ENCODE measurements around the gene ABCG1.

Gene ABCG1

GRCh38 chr21:42272984-42273600 lies 54.2 kb downstream of the ABCG1 start:
- TF ChIP-seq CTCF (IDR thresholded peaks at IDR 0.05; ENCODE audit: extremely low read depth, insufficient read depth, missing control alignments) = no peak
- no peak for DNase-seq (ENCODE audit: low spot score)
- in situ Hi-C loops (cut with MboI; ENCODE audit: low pct_unique_long_range_greater_than_20kb, low sequenced_read_pairs, unreplicated experiment) = no loop called here

- DNase-seq (ENCODE audit: low spot score) = no peak
- in situ Hi-C loops (cut with MboI; ENCODE audit: low pct_unique_long_range_greater_than_20kb, low sequenced_read_pairs, unreplicated experiment) = no loop called here
- TF ChIP-seq CTCF (IDR thresholded peaks at IDR 0.05; ENCODE audit: extremely low read depth, insufficient read depth, missing control alignments) = no peak
These were observed 57.1 kb downstream of the ABCG1 start for GRCh38 chr21:42276076-42276475.

GRCh38 chr21:42276526-42277154 lies 57.7 kb downstream of the ABCG1 start:
- in situ Hi-C loops (cut with MboI; ENCODE audit: low pct_unique_long_range_greater_than_20kb, low sequenced_read_pairs, unreplicated experiment) = no loop called here
- TF ChIP-seq CTCF (IDR thresholded peaks at IDR 0.05; ENCODE audit: extremely low read depth, insufficient read depth, missing control alignments) = no peak
- no peak for DNase-seq (ENCODE audit: low spot score)

GRCh38 chr21:42277593-42277992 lies 58.7 kb downstream of the ABCG1 start:
- in situ Hi-C loops (cut with MboI; ENCODE audit: low pct_unique_long_range_greater_than_20kb, low sequenced_read_pairs, unreplicated experiment) = no loop called here
- no peak for DNase-seq (ENCODE audit: low spot score)
- no peak for TF ChIP-seq CTCF (IDR thresholded peaks at IDR 0.05; ENCODE audit: extremely low read depth, insufficient read depth, missing control alignments)

- in situ Hi-C loops (cut with MboI; ENCODE audit: low pct_unique_long_range_greater_than_20kb, low sequenced_read_pairs, unreplicated experiment) = no loop called here
- TF ChIP-seq CTCF (IDR thresholded peaks at IDR 0.05; ENCODE audit: extremely low read depth, insufficient read depth, missing control alignments) = no peak
These were observed 59.7 kb downstream of the ABCG1 start for GRCh38 chr21:42278451-42279149.

GRCh38 chr21:42279341-42279871 lies 60.5 kb downstream of the ABCG1 start:
- in situ Hi-C loops (cut with MboI; ENCODE audit: low pct_unique_long_range_greater_than_20kb, low sequenced_read_pairs, unreplicated experiment) = no loop called here
- DNase-seq (ENCODE audit: low spot score) = no peak
- TF ChIP-seq CTCF (IDR thresholded peaks at IDR 0.05; ENCODE audit: extremely low read depth, insufficient read depth, missing control alignments) = no peak

More at GRCh38 chr21:42278451-42279149, 59.7 kb downstream of the ABCG1 start:
- no peak for DNase-seq (ENCODE audit: low spot score)
